HL-60 (cell line): ENCODE results near the gene GCNT1.

ENCODE experiments used
- DNase-seq, 2 experiments: peaks; one replicate each; pipeline ENCODE4 v3.0.0-alpha.2; 2010 to 2020; ENCODE audit warnings: low read depth in 1 of 2, low spot score in 1 of 2
- H3K27ac ChIP-seq: fragments of 250-450 bp; sonication (Bioruptor Pico); replicated peaks from 2 replicates; pipeline ENCODE4 v1.5.1; 2020; ENCODE audit warnings: mild to moderate bottlenecking, moderate library complexity
- H3K27me3 ChIP-seq: fragments of 250-450 bp; sonication (Bioruptor Pico); 2 replicates; pipeline ENCODE4 v1.5.1; 2021; ENCODE audit warnings: mild to moderate bottlenecking, moderate library complexity; ENCODE audit not compliant: insufficient read depth, poor library complexity, severe bottlenecking
- H3K4me3 ChIP-seq: replicated peaks from 2 replicates; pipeline ENCODE4 v1.5.1; 2011; ENCODE audit warnings: mild to moderate bottlenecking, control low read depth, low read length; ENCODE audit not compliant: insufficient read depth
- CTCF ChIP-seq: IDR thresholded peaks from one replicate; pipeline ENCODE4 v1.5.1; 2011; ENCODE audit warnings: low read length, control low read depth, inconsistent platforms; ENCODE audit not compliant: insufficient read depth
- GABPA ChIP-seq: IDR thresholded peaks from 2 replicates; pipeline ENCODE4 v1.6.1; 2012; ENCODE audit warnings: low read depth
- POLR2AphosphoS5 ChIP-seq: IDR thresholded peaks from 2 replicates; pipeline ENCODE4 v1.6.1; 2012; ENCODE audit warnings: low read depth
- REST ChIP-seq: IDR thresholded peaks from 2 replicates; pipeline ENCODE4 v1.6.1; 2012; ENCODE audit warnings: low read depth; ENCODE audit not compliant: insufficient replicate concordance
- SPI1 ChIP-seq: IDR thresholded peaks from 2 replicates; pipeline ENCODE4 v1.6.1; 2012; ENCODE audit warnings: low read depth, mild to moderate bottlenecking, borderline replicate concordance

The GCNT1 gene

GRCh38 chr9:76528642-76529190 is 69.7 kb downstream of the GCNT1 start:
- Histone ChIP-seq H3K27me3 (no peaks in the 10 kb centered on the region), H3K4me3 (no peak overlapping the region), H3K27ac (no peak overlapping the region)
- TF ChIP-seq REST (no peak), GABPA (no peak), CTCF (no peak)
- DNase-seq = no peak

GRCh38 chr9:76529653-76530052 is 70.7 kb downstream of the GCNT1 start:
- TF ChIP-seq SPI1 (no peak), POLR2AphosphoS5 (no peak), CTCF (no peak), REST (no peak), GABPA (no peak)
- Histone ChIP-seq H3K27ac (no peak overlapping the region), H3K4me3 (no peak overlapping the region), H3K27me3 (no peaks in the 10 kb centered on the region)
- DNase-seq = no peak

GRCh38 chr9:76530458-76531110 is 71.6 kb downstream of the GCNT1 start:
- Histone ChIP-seq H3K27me3 (no peaks in the 10 kb centered on the region), H3K27ac (no peak overlapping the region), H3K4me3 (no peak overlapping the region)
- TF ChIP-seq REST (no peak), SPI1 (no peak), CTCF (no peak), POLR2AphosphoS5 (no peak), GABPA (no peak)
- no peak for DNase-seq
